ENCODE data around the gene UNC119.

The UNC119 gene

DNA sequence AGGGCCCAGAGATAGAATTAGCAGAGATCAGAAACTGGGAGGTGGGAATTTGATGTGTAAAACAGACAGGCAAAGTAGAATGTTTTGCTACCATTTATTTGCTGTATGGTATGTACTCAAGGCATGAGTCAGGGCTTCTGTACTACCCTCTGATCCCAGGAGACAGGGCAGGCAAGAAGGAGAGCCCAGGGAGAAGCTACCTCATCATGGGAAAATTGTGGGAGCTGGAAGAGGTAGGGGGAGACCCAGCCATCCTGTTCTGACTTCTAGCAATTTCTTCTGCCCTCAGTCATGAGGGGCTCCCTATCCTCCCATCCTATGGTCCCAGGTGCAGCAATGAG, 20.6 kb upstream of the UNC119 start:
- no peak for DNase-seq (ENCODE audit: low read depth)

DNA sequence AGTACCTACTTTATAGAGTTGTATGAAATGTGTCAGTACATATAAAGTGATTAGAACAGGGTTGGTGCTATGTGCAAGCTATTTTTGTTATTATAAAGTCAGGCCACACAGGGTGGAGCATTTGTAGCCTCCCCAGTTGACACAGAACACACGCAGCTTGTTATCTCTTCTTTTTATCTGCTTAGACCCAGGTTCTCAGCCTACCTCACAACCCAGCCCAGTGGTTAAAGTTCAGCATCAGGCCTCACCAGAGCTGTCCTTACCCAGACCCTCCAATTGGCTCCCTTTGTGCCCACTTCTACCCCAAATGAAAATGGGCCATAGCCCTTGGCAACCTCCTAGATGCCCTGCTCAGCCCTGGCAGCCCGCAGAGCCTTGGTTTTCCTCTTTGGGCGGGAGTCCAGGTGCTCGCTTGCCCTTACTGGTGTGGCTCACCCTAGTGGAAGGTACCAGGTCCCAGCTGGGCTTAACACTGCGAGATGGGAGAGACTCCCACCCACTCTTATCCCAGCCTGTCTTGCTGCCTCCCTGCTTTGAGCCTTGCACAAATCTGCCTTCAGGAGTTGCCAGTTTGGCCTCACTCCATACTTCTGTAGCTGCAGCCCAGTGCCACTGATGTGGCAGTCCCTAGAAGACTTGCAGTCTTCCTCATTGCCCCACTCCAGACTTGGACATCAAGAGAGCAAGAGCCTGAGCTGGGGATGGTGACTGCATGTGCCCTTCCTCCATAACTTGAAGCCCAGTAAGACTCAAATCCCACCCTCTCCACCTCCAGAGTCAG, 20.0 kb upstream of the UNC119 start:
- DNase-seq (ENCODE audit: low read depth), result no peak

DNA sequence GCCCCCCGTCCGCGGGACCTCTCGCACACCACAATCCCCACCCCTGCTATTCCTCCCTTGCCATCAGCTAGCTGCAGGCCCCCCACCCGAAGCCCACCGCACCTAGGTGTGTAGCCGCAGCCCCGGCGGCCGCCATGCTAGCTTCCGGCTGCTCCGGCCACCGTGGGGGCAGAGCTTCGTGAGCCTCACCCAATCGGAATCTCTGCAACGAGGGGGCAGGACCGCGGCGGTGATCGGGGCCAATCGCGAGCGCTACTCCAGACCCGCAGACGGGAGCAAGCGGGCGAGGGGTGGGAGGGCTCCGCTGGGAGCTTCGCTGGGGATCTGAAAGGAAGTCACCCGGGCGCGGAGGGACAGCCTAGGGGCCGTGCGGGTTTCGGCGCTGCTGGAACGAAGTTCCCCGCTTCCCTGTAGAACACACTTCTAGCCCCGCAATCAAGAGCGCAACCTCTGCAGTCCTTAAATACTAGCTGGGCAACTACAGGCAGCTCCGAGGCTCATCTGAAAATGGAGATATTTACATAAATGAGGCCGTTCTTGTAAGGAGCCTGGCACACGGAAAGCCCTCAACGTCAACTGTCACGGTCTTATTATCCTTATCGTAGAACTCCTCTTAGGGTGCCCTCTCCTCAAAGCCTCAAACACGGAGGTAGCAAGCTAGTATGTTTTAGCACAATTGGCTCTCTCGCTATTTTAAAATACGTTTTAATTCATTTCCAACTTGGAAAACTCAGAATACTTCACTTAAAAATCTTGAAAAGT, 19.1 kb upstream of the UNC119 start, which contains the start of gene PIGS:
PIGS (minus strand) TSS at position 164 of the 762 bp plus-strand sequence; CDS start at position 136, 28 bp downstream.
- DNase-seq (ENCODE audit: low read depth), result peak; percentile 88

DNA sequence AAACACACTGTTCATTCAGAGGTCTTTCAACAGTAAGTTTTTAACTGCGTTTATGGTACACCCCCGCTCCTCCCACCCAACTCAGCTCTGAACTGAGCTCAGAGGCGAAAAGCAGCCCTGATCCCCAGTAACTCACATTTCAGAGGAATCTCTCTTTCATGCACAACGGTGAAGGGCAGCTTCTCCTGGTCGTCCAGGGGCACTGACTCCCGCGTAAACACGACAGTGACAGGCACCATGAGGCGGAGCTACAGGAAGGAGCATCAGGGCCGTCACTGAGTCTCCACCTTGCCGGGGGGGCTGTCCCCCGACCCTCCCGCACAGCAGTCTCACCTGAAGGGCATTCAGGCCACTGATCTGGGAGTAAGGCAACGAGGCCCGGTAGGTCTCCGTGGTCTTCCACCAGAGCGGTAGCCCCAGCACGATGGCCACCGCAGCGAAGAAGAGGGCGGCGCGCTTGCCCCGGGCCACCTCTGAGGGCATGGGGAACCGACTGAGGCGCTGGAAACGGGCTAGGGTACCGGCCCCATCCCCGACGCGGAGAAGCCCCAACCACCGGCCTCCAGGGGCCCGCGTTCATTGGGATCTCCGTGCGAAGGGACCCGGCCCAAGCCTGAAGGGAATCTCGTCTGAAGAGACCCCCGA, 18.4 kb upstream of the UNC119 start:
- DNase-seq (ENCODE audit: low read depth), result peak; percentile 23

DNA sequence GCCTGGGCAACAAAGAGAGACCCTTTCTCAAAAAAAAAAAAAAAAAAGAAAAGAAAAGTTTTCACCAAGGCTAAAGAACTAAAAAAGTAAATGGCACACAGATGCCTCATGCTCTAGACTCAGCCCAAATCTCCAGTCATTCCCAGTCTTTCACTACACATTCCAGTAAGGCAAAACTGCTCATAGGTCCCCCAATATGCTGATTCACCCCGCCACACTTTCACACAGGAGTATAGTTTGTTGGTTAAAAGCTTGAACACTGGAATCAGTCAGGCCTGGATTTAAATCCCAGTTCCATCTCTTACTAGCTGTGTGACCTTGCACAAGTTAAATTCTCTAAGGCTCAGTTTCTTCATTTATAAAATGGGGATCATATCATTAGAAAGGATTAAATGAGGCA, 17.0 kb upstream of the UNC119 start:
- DNase-seq (ENCODE audit: low read depth), result no peak

DNA sequence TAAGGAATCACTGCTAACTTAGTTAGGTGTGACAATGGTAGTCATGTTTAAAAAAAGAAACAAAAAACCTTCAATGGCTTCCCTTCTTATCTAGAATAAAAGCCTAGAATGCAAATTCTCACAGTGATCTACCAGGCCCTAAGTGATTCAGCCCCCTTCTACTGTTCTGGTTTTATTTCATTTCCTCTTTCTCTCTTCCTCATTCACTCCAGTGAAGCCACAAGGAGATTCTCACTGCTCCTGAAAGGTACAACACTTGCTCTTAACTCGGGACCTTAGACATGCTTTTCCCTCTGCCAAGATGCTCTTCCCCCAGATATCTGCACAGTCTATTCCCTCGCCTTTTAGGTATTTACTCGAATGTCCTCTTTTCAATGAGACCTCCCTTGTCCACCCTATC, 15.2 kb upstream of the UNC119 start:
- DNase-seq (ENCODE audit: low read depth), result no peak

DNA sequence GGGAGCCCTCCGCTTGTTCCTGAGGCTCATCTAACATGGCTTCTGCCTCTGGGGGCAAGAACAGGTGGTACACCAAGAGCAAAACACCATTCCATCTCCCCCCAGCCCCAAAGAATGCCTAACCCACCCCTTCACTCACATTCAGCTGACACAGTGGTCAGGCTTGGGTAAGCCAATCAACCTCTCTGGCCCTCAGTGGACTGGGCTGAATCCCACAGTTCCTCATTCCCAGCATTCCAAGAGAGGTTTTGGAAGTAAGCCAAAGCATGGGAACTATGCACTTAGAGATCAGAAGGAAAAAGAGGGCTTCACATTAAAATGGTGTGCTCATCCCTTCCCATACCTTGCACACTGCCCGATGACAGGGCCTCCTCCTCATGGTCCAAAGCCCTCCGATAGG, 11.1 kb upstream of the UNC119 start:
- no peak for DNase-seq (ENCODE audit: low read depth)

DNA sequence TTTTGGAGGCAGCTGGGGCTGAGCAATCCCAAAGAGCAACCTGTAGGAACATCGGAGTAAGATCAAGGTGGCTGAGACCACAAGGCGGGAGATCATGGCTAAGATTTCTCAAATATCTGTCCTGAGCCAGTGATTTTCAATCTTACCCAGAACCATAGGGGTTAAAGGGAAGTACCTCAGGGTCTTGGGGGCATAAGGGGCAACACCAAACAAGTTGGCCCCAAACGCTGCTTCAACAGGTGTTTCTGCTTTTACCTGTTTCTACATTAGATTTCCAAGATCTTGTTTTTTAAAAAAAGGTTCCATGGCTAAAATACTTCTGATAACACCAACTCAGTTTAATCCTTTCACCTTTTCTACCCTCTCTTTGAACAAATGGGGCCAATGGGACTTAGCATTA, 2.6 kb upstream of the UNC119 start:
- DNase-seq (ENCODE audit: low read depth), result no peak

DNA sequence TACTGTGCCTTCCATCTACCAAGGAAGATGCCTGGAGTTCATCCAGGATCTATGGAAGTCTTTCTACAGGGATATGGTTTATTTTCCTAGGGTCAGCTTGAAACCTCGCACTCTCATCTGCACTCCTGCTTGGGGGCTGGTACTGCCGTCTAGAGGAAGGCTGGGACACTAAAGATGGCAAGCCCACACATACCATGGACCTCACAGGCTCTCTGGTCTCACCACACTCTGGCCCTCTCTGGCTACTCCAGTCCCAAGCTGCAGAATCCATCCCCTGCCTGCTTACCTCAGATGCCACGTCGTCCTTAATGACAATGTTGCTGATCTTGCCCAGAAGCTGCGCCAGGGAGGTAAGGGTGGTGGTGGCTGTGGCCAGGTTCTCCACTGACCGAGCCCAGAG, 2.1 kb upstream of the UNC119 start:
- no peak for DNase-seq (ENCODE audit: low read depth)

DNA sequence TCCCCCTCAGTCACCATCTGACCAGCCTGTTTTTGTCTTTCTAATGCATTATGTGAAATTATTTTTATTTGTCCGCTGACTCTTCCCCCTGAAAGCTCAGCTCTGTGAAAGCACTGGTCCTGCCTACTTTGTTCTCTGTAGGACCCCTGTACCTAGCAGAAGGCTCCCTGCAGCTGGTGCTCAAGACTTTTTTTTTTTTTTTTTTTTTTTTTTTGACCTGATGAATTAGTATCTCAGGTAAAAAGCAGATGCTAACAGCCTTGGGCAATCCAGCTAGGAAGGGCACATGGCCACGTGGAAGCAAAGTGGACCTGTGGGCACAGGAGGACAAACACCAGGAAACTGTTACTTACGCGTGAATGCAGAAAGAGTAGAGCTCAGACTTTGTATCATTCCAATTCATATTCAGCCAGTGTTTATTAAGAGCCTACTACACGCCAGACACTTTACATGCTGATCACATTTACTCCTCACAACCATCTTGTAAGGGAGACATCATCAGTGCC, 629 bp upstream of the UNC119 start:
- no peak for DNase-seq (ENCODE audit: low read depth)

DNA sequence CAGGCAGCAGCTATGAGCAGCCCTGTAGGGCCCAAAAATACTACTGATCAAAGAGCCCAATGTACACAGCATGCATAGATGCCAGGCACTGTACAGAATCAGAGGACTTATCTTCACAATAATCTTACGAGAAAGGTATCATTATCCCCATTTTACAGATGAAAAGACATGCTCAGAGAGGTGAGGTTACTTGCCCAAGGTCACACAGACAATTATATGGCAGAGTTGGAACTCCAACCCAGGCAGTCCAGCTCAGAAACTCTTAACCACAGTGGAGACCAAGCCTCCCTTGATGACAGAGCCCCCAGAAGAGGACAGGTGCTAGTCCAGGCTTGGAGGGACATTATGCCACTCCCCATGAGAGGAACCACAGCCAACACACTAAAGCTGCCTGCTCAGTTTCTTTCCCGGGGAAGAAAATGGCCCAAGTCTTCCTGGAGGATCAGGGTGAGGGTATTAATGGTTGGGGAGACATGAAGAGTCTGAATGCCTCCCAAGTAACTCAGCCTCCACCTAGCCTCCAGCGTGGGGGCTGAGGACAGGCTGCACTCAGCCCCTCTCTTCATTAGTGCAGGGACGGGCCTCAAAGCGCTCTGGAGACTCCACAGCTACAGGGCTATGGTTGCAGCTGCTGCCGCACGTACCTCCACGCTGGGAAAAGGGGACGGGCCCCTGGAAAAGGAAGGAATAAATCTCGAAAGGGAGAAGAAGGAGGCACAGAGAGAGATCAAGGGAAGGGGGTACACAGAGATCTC, 826 bp downstream of the UNC119 start:
- no peak for DNase-seq (ENCODE audit: low read depth)

DNA sequence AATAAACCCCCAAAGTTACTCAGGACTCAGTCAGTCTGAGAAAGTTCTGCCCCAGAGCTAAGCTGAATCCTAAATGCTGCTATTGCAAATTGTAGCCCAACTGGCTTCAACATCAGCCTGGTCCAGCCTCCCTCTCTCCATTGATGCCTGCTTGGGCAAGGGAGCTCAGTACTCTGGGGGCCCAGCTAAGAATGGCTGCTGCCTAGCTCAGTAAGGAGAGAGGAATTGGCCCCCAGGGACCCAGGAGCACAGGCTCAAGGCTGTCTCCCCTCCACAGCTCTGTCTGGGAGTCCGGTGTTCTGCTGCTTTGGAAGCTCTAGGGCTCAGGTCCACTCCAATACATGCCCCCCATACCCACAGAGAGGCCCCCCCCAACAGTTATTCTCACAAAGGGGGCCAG, 1.6 kb downstream of the UNC119 start:
- no peak for DNase-seq (ENCODE audit: low read depth)

DNA sequence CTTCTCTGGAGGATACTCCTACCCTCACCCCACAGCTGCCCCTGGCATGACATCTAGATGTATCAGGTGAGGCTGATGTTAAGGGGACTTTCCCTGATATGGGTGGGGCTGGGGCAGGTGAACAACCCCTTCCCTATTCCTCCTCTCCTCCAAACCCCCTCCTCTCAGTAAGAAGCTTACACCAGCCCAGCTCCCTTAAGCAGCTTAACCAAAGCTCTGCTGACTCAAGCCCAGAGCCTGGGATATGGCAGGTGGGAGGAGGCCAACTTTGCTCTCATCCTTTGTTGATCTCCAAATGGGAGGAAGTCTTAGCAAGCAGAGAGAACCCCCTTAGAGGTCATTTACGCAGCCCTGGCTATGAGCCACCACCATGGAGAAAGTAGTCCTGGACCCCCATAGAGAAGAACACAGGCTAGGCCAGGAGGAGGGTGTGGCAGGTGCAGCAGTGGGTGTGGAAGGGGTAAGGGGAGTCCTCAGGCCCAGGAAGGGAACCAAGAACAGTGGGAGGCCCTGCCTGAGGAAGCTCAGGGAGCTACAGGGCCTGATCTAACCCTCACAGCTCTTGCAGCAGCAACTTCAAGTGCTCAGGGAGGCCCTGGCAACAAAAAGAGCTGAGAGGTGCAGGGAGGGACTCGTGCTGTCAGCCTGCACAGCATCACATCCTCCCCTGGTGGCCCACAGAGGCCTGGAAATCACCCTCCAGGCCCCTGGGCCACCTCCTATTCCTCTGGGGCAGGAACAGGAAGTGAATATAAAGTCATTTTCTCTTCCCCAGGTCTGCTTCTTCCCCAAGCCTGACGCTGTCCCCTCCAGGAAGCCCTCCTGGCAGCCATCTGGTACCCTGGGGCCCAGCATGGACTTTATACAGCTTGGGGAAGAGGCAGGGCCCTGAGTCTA, 2.9 kb downstream of the UNC119 start:
- peak; percentile 41 for DNase-seq (ENCODE audit: low read depth)

DNA sequence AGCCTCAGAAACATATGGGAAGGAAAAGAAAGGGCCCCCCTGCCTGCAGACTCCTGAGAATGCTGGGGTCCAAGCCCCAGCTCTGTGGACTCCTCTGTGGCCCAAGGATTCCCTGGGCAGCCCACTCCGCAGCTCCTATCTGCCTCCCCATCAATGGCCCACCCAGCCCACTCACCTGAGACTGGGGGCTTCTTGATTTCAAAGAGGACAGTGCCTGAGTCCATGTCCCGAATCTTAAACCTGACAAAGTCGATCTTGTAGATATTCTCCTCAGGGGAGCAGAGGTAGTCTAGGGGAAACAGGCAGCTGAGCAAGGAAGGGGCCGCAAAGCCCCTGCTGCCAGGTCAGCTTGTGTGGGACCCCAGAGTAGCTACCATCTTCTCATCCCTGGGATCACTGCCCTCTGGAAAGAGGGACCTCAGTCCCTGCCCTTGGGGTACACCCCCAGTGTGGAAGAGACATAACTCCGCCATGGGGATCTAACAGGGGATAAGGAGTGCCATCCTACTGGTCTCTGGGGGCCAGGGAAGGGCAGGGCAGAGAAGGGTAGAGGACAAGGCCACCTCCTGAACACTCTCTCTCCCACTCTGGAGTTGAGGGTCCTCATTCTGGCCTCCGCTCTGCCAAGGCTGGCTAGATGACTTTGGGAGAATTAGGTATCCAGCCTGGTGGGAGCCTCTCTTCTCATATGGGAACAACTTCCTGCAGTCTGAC, 3.9 kb downstream of the UNC119 start:
- DNase-seq (ENCODE audit: low read depth), result no peak

DNA sequence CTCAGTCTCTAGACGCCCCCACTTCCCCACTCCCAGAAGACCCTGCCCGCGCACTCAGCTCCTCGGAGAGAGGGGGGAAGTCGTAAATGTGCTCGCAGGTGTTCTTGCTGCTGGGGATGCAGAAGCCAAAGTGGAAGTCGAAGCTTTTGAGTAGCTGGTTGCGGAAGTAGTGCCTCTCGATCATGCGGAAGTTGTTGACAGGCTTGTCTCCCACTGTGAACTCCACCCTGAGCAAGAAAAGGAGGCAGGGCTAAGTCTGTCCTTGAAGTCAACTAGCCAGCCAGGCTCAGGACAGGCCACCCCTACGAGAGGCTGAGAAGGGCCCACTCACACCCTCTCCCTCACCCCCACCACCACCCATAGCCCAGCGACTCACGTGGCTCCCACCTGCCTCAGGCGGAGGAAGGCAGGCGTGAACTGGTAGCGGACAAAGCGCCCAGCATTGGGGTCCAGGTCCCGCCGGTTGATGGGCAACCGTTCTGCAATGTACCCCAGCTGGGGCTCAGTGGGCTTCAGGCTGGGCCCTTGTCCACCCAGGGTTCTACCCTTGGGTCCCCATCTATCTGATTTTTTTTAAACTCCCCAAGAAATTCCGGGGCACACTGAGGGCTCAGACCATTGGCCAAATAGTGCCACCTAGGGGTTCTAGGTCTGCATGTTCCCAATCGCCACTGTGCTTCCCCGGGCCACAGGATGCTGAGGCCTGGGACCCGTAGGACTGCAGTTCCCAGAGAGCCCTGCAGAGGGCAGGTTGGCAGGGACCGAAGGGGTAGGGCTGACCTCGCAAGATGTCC, 4.6 kb downstream of the UNC119 start:
- peak; percentile 52 for DNase-seq (ENCODE audit: low read depth)

DNA sequence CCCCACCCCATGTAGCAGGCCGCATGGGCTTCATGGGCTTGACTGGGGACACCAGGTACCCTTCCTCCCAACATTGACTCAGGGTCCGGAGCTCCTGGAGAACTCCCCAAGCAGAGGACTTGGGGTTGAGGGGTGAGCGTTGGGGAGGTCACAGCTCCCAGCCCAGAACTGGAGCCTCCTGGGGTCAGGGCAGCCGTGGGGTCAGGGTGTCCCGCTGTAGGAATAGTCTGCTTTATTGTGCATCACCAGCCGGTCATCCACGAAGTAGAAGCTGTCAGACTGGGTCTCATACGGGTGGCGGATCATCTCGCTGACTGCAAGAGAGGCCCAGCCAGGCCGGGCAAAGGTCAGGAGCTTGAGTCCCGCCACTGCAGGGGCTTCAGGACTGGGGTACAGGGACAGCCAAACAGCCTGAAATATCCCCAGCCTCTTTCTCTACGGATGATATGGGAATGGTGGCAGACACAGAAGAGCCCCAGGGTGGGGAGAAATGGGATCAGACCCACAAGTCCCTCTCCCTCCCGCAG, 5.3 kb downstream of the UNC119 start:
- no peak for DNase-seq (ENCODE audit: low read depth)

DNA sequence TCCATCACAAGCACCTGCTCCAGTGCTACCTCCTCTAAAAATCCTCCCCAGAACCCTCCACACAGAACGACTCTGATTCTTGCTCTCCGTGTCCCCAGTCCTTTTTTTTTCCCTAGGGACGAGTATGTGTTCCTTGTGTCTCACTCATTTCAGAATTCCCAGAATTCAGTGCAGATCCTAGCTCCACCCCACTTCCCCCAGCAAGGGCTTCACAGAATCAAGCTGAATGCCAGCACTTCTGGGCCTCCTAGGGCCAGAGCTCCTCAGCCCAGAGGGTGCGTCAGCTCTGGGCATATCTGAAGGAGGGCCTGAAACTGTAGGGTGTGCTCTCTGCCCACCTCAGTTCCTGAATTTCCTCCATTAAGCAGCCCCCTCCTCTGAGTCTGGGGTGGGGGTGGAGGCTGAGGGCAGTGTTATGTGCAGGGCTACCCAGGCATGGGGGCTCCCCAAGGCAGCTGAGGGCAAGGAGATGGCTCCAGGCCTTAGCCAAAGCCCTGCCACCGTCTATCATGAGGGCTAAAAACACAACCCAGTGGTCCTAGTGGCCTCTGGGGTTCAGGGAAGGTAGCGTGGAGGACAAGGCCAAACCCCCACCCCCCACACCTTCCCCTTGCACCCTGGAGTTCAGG, 6.5 kb downstream of the UNC119 start:
- DNase-seq (ENCODE audit: low read depth), result no peak

DNA sequence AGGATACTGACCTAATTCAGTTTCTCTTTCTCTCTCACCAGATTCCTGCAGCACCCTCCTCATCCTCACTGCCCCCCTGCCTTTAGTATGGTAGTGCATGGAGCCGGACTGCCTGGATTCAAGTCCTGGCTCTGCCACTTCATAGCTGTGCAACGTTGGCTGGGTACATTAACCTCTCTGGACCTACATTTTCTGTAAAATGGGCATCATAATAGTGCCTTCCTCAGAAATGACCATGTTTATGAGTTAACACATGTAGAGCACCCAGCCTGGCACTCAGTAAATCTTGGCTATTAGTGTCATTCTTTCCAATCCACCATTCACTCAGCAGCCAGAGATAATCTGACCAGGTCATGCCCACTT, 7.3 kb downstream of the UNC119 start:
- DNase-seq (ENCODE audit: low read depth), result no peak
